ENCODE results near the gene DELE1.

DELE1 gene, protein sequence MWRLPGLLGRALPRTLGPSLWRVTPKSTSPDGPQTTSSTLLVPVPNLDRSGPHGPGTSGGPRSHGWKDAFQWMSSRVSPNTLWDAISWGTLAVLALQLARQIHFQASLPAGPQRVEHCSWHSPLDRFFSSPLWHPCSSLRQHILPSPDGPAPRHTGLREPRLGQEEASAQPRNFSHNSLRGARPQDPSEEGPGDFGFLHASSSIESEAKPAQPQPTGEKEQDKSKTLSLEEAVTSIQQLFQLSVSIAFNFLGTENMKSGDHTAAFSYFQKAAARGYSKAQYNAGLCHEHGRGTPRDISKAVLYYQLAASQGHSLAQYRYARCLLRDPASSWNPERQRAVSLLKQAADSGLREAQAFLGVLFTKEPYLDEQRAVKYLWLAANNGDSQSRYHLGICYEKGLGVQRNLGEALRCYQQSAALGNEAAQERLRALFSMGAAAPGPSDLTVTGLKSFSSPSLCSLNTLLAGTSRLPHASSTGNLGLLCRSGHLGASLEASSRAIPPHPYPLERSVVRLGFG

DNA sequence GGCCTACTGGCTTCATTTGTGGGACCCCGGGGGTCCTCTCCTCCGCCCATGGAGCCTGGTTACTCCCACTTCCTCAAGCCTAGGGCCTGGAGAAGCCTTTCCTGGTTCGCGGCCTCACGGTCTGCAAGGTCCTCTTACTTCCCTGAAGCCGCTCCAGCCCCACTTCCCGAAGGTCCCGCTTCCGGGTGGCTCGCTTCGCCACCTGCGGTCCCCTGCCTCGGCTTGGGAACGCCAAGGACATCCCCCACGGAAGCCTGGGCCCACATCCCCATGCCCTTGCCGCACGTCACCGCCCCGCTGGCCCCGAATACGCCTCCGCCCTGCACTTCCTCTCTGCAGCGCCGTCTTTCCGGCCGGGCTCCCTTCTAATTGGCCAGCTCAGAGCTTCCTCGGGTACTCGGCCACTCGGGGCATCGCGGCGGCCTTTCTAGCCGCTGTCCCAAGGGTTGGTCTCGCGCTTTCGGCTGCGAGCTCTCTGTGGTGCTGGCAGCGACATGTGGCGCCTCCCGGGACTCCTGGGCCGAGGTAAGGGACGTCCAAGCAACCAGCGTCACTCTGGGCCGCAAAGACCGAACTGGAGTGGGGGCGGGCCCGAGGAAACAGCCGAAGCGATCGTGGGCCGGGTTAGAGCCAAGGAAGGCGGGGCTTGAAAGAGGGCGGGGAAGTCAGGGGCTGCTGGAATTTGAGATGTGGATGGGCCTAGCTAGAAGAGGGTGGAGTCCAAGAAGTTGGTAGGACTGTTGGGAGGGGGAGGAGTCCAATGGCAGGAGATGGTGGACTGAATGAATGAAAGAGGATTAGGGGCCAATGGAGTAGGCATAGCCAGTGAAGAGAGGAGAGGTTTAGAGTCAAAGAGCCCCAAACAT, at the start of gene DELE1:
TSS of gene DELE1 (plus strand) at position 424 of the 866 bp plus-strand sequence. CDS start at position 495, 71 bp downstream.
- DNase-seq = peak; percentile 91

DNA sequence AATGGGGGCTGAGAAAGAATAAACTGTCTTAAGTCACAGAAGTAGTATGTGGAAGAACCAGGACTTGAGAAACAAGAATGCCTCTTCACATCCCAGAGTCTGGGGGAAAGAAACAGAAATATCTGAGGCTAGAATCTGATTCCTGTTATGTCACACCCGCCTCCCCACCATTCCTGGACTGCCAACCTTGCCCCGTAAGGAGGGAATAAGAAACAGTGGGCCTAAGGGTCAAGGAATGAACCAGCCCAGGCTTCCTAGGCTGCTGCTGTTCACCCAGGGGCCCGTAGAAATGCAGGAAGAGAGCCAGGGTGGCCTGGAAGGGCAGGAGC, 49.8 kb upstream of the DELE1 start:
- DNase-seq = no peak

DNA sequence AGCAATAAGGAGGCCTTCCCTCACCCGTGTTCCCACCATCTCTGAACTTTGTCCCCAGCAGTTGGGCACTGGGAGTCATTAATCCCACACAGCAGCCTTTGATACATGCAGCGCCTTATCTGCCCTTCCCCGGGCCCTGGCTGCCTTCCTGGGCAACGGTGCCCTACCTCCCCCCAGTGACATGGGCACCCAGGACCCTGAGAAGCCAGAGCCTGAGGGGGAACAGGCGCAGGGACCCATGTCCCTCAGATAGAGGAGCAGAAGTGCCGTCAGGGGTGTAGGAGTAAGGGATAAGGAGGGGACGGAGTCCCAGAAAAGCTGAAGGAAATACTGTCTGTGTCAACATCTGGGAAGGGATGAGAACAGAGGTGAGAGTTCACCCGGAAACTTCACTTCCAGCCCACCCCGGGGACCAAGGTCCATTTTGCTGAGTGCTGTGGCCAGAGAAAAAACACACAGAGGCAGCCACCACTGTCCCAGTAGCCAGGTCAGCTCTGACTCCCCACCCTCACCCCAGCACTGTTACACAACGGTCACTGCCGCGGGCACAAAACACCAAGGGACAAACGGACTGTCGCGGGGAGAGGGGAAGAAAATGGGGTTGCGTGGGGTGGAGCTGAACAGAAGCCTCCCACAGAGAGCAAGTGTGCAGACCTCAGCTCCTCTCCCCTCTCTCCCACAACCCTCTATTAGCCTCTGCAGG, 49.3 kb upstream of the DELE1 start:
- no peak for DNase-seq

DNA sequence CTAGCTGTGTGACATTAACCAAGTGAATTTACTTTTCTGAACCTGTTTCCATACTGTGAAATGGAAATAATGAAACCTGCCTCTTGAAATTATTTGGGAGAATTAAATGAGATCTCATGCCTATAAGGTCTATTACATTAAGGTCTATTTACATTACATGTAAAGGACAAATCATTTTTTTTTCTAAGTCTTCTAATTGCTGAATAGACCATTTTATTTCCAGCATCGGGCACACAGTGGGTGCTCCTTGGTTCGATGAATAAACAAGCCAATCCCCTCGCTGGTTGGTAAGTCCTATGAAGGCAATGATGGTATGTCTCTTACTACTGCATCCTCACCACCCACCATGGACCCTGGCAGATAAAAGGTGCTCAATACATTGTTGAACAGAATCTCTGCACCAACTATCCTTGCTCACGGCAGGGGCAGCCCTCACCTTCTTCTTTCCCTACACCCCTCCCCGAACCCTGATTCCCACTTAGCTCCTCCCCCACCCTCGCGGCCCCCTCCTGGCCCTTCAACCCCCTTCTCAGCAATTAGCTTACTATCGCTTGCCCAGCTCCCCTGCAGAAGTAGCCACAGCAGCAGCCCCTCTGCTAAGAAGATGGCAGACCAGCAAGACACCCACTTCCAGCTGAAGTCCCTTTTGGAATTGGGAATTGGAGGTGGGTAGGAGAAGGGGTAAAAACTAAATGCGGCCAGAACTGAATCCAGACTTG, 48.5 kb upstream of the DELE1 start:
- DNase-seq = no peak

DNA sequence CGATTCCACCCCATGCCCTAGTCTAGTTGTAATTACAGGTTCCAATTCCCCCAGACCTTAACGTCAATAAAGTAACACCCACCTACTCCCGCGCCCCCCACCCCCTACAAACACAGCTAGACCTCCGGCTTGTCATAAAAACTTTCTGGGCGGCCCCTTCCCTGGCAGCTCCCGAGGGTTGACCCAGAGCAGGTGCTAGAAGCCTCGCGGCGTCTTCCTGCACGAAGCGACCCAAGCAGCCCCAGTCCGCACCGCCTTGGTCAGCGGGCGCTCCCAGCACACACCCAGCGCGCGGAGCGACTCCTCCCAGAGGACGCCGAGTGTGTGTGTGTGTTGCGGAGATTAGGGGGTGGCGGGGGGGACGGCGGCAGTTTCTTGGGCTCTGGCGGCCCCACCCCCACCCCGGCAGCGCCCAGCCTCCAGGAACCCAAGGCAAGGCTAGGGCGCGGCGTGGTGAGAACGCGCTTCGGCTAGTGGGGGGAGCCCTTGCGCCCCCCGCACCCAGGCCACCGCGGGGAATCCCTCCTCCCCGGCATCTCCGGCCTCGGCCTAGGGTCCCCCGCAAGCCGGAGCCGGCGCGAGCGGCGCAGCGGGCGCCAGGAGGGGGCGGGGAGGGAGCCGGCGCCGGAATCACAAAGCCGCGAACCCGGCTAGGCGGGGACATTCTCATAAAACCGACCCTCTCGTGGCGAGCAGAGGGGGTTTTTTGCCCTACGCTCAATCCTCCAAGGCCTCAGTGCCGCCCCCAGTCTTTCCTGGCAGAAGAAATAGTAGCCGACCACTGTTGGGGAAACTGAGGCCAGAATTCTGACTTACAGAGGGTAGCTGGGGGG, 47.7 kb upstream of the DELE1 start:
- no peak for DNase-seq

DNA sequence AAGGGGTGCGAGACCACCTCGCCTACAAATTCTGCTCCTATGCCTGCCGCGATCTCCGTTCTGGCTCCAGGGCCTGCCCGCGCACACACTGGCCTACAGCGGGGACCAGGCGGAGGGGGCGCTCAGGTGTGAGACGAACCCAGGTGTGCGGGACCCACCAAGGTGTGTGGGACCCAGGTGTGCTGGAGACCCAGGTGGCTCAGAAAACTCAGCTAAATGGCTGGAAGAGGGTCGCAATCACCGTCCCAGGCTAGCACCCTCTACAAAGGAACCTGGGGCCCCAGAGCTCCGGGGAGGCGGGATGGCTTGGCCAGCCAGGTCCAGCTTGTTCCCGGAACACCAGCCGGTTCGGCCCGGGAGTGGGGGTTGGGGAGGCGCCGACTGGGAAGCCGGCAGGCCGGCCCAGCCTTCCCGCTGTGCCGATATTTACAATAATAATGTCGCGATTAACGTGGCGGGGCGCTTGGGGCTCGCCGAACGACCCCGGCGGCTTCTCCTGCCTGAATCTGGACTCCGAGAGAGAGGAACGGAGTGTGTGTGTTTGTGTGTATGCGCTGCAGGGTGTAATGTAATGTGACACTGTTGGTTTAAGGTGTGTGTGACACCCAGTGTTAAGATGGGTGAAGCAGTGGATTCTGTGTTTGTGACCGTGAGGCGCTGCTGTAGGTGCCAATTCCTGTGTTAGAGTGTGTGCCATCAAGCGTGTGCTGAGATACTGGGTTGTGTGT, 46.9 kb upstream of the DELE1 start:
- no peak for DNase-seq

DNA sequence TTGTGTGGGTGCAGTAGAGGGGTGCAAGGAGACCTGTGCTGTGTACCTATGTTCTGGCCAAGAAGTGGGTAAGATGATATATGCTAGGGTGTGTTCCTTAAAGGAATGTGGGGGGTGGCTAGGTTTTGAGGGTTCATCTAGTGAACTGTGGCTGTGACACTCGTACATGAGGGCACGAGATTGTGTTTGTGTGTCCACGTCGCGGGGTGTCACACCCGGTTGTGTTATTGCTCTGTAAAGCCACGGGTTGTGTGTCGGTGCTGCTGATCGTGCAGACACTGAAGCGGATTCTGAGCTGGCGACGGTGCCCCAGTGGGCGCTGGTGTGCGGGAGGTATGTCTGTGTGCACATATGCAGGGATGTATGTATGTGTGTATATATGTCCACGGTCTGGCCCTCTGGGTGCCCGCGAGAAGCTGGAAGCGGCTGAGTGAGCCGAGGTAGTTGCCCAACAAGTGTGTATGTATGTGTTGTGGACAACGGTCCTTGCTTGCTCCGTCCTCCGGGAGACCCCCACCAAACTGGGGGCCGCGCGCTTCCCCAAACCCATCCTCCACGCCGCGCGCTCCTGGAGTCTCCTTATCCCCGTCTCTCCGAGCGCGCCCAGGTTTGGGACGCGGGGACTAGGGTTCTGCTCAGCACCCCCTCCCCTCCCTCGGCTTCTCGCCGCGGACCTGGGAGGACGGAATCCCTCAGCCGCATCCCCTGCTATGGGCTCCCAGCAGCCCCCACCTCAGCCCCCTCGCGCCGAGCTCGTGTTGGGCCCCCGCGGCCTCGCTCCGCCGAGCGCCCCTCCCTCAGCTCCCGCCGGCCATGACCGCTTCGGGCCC, 46.1 kb upstream of the DELE1 start:
- peak; percentile 46 for DNase-seq

DNA sequence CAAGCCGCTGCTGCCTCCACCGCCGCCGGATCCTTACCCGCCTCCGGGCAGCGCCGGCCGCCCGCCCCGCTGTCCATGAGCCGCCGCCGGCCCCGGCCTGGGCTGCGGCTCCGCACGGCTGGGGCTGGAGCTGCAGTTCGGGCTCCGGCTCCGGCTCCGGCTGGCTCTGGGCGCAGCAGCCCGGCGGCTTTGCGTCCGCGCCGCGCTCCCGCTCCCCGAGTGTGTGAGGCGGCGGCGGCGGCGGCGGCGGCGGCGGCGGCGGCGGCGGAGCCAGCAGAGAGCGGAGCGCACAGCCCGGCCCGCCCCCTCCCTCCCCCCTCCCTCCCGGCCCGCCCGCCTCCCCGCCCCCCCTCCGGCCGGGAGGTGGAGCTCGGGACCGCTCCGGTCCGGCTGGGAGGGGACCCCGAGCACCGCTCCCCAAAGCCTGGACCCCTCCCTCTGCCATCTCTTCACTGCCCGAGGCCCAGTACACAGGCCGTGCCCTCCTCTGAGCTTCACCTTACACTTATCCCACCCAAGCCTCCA, 45.4 kb upstream of the DELE1 start, which contains the start of gene PCDH1:
TSS of gene PCDH1 (minus strand) at position 225 of the 525 bp plus-strand sequence. CDS start at position 77, 148 bp downstream.
- peak; percentile 51 for DNase-seq

DNA sequence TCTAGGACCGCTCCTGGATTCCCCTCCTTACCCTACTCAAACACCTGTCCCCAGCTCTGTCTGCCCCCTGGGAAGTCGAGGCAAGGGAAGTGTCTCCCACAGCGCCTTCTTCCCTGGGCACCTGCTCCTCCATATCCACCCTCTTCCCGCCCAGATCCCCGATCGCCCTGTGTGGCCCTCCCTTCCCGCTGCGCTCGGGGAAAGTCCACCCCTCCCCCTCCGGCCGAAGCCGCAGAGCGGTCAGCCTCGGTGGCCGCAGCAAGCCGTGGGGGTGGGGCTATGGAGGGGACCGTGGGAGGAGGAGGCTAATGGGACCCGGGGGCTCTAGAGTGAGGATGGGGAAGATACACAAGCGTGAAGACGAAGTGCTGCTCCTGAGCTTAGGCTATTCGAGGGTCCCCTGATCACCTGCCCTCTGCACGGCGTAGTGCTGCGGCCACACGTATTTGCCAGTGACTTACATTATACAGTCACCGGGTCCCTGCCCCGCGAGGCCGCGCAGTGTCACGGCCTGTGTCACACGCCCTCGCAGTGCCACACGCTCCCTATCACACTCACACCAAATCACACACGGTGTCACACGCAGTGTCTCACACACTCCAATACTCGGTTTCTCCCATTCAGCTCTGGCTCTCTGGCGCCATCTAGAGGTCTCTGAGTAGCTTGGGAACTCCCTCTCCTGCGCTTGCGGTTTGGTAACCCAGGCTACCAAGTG, 44.8 kb upstream of the DELE1 start:
- peak; percentile 81 for DNase-seq

DNA sequence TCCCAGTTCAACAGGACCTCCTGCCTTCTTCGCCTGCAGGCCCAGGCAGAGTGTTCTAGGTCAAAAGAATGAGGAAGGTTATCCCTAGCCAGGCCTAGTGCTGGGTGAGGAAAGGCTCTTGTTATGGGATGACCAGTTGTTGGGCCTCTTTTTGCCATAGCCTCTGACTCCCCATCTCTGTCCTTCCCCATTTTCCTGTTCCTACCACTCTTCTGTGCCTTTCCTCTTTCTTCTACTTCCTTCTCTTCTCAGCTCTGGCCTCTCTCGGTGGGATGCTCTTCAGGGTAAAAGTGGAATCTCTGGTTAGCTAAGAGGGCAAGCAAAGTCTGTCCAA, 44.3 kb upstream of the DELE1 start:
- no peak for DNase-seq

DNA sequence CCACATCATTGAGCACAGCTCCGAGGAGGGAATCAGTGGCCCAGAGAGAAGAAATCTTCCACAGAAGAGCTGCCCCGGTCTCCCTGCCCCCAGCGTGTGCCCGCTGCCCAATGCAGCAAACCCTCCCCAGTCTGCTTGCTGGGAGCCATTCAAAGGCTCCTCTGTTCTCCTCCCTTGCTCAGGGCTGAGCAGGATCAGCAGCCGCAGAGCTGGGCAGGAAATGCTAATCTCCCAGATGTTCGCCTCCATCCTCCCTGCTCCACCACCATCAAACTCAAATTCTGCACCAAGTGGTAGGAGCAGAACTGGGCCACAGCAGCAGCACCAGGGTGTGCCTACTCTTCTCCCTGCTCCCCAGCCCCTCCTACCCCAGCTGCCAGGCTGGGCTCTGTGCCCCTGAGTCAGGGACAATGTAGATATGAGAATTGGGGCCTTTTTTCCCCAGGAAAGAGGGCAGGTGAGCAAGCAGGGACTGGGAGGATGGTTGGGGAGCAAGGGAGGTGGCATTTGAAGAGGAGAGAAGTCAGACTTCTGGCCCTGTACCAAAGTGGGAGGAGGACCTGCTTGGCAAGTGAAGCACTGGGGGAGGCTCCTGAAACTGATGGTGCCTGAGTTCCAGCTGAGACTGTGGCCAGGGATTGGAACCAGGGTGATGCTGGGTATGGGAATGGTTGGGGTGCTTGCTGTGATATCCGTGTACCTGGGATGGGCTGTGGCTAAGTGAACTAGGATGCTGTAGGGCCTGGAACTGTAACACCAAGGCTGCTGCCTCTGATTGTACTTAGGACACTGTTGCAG, 43.5 kb upstream of the DELE1 start:
- DNase-seq = no peak

DNA sequence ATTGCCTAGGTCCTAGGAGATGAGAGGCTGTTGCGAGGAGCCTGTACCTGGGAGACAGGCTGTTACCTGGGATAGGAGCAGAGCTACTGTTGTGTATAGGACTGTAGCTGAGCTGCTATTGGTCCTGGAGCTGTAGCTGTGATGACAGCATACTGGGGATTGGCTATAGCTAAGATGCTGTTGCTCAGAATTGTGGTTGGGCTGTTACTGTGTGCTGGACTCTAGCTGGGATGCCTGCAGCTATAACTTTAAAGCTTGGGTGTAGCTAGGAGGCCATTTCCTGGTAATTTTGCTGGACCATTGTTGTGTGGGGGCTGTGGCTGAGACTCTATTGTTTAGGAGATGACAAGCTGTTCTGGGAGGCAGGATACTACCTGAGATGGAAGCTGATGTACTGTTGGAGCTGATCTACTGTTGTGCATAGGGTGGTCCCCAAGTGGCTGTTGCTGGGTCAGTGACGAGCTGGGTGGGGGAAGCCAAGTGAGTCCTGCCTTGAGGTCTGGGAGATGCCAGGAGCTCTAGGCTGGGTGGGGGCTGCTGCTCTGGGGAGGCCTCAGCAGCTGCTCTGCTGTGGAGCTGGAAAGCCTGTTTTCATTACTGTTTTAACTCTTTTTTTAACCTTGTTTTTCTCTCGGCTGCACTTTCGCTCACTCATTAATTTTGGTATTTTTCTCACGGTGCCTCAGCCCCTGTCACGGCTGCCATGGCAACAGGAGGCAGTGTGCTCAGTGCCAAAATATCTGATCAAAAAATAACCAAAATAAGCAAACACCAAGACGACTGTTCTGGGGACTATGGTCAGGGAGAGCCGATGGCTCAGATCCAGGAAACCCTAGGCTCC, 42.5 kb upstream of the DELE1 start:
- DNase-seq = no peak

DNA sequence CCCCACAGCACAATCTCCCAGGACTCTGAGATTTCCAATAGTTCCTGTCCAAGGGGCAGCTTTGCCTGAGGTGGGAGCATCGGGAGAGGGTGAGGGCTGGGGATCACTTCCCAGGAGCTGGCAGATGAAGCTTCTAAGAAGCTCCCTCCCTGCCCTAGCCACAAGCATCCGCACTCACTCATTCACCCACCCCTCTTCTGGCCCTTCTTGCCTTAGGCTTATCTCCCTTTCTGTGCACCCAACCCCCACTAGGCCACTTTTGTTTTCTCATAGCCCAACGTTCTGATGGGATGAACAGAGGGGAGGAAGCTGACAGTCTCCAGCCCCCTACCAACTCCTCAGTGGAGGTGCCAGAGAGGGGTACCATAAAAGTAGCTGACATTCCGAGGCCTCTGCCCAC, 41.8 kb upstream of the DELE1 start:
- no peak for DNase-seq

DNA sequence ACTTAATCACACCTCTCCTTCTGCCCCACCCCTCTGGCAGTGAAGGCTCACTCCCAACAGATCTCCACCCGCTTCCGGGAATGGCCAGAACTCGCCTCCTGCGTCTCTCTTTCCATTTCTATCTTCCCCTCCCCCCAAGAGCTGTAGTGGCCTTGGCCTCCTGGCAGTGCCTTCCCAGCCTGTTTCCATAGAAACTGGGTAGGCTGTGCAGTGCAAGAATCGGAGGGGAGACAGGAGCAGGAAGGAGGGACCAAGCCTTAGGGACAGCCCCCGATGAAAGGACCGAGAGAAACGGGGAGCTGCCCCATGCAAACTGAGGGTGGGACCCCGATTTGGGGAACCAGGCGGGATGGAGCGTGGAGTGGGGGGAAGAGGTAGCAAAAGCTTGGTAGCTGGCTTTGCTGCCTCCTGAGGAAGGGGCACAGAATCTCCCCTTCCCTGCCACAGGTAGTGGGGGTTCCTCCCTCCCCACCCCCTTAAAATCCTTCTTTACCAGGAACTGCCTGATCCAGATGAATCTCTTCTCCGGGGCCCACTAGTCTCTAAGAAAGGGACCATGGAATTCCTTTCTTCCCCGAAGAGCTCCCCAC, 41.0 kb upstream of the DELE1 start:
- DNase-seq = no peak

DNA sequence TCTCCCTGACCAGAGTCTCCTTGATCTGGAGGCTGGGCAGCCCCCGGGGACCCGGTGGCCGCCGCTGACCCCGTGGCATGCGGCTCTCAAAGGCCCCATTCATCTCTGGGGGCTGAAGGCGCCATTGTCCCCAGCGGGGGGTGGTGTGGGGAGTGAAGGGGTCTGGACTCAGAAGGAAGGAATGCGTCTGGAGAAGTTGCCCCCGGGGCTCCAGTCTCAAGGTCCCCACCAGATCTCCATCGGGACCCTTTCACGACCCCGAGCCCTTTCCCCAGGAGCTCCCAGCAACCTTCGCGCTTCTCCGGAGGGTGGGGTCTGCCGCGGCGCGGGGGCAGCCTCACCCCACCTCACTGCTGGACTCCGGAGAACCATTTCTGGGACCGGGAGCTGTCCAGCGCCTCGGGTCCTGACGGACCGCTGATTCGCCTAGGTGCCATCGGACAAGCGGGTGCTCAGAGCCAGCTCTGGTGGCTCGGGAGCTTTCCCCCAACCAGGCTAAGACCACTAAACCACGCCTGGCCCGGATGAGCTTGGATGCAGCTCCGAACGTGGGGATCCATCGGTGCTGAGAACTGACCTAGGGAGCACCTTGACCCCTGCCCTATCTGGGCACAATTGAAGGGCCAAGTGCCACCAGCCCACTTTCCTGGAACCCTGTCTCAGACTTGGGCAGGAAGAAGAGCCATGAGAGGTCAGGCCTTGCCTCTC, 40.3 kb upstream of the DELE1 start:
- no peak for DNase-seq

DNA sequence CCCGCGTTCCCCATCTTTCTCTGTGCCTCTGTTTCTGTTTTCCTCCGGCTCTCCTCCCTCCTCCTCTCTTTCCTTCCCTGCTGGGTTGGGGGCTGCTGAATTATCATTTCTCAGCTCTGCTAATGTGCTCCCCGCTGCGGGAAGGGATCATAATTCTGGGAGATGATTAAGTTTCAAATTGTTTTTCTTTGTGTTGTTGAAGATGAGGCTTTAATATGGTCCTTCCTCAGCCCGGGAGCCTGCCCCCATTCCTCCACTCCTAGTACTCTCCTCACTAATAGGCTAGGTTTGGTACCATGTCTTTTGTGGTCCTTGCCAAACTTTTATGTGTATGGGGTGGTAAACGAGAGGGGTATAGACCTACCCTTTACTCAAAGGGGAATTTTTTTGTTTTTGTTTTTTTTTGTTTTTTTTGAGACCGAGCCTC, 39.8 kb upstream of the DELE1 start:
- DNase-seq = no peak
